C4-2B (cell line): ENCODE measurements around the gene NRG3.

ENCODE experiments used
- ZFX ChIP-seq: fragments of 450-650 bp; IDR thresholded peaks from 2 replicates; pipeline ENCODE4 v1.6.1; 2017
- TF ChIP-seq, protein P1 (sequence below): fragments of 450-650 bp; conservative IDR thresholded peaks from 2 replicates; pipeline ENCODE4 v1.5.1; 2017; ENCODE audit warnings: mild to moderate bottlenecking

DNA sequence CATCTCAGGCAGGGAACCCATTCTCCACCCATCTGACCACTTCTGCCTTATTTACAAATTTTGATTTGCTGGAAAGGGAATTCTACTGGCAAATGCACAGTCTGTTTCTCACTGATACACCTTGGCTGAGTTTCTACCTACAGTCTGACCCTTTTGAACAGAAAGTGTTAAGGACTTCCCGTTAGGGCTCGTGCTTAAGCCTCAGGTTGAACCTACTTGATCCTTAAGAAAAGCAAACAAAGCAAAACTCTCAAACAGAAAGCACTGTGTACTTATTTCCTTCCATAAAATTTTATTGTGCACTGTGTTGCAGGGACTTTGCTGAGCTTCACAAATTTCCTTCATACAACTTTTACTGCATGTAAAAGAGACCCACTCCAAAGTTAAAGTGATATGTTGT, 367.8 kb downstream of the NRG3 start:
- TF ChIP-seq, protein P1, sequence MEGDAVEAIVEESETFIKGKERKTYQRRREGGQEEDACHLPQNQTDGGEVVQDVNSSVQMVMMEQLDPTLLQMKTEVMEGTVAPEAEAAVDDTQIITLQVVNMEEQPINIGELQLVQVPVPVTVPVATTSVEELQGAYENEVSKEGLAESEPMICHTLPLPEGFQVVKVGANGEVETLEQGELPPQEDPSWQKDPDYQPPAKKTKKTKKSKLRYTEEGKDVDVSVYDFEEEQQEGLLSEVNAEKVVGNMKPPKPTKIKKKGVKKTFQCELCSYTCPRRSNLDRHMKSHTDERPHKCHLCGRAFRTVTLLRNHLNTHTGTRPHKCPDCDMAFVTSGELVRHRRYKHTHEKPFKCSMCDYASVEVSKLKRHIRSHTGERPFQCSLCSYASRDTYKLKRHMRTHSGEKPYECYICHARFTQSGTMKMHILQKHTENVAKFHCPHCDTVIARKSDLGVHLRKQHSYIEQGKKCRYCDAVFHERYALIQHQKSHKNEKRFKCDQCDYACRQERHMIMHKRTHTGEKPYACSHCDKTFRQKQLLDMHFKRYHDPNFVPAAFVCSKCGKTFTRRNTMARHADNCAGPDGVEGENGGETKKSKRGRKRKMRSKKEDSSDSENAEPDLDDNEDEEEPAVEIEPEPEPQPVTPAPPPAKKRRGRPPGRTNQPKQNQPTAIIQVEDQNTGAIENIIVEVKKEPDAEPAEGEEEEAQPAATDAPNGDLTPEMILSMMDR = no peak
- TF ChIP-seq ZFX = no peak
